Peyer's patch (tissue), 4 donors: ENCODE data around the gene RSKR.

ENCODE experiments used
- CTCF ChIP-seq, 6 experiments: fragments of 450-650 bp in 4 of 6; fragments of 200-600 bp in 2 of 6; sonication (generic) in 1 of 6; IDR thresholded peaks; one replicate each; pipeline ENCODE4 v1.5.1; 2017 to 2019; ENCODE audit warnings: antibody characterized with exemption in 6 of 6, mild to moderate bottlenecking in 3 of 6, moderate library complexity in 1 of 6
- POLR2A ChIP-seq, 2 donors: fragments of 450-650 bp; IDR thresholded peaks; one replicate each; pipeline ENCODE4 v1.5.1; 2017; ENCODE audit warnings: antibody characterized with exemption in 2 of 2, mild to moderate bottlenecking in 2 of 2, moderate library complexity in 2 of 2

- TF ChIP-seq CTCF (IDR thresholded peaks at IDR 0.05) (no peak), POLR2A (IDR thresholded peaks at IDR 0.05) (no peak)
These were observed 43.8 kb upstream of the RSKR start for GRCh38 chr17:28657756-28658155.
